GM23338 (cell line): Measurements from ENCODE around the gene BCAS3. TPM values are rescaled to one million over a fixed set of nuclear protein-coding genes. Genes with fewer than 3 reads are reported as not detected.

Source experiments
- ATAC-seq: fragments of 200-7000 bp; cut with Tn5 transposase; 3 replicates; pipeline ENCODE4 v1.9.1; 2020
- DNase-seq: peaks from one replicate; pipeline ENCODE4 v3.0.0-alpha.2; 2015; ENCODE audit warnings: low spot score
- H2AFZ ChIP-seq: fragments of 200-600 bp; sonication (generic); 2 replicates; pipeline ENCODE4 v1.8.0; 2016; ENCODE audit warnings: antibody characterized with exemption, mild to moderate bottlenecking, moderate library complexity
- H3F3A ChIP-seq: fragments of 200-600 bp; sonication (generic); replicated peaks from 2 replicates; pipeline ENCODE4 v1.8.0; 2017; ENCODE audit warnings: antibody characterized with exemption, mixed run types, low read depth
- H3K27ac ChIP-seq: fragments of 200-600 bp; sonication (generic); 2 replicates; pipeline ENCODE4 v1.6.1; 2016; ENCODE audit warnings: low read depth
- H3K27me3 ChIP-seq: fragments of 200-600 bp; sonication (generic); 2 replicates; pipeline ENCODE4 v1.8.0; 2016; ENCODE audit warnings: mild to moderate bottlenecking, mixed run types, moderate library complexity; ENCODE audit not compliant: insufficient read depth
- H3K36me3 ChIP-seq: fragments of 200-600 bp; sonication (generic); 2 replicates; pipeline ENCODE4 v1.8.0; 2016; ENCODE audit warnings: mild to moderate bottlenecking; ENCODE audit not compliant: insufficient read depth
- H3K4me1 ChIP-seq: fragments of 200-600 bp; sonication (generic); 2 replicates; pipeline ENCODE4 v1.8.0; 2016; ENCODE audit warnings: mild to moderate bottlenecking, moderate library complexity; ENCODE audit not compliant: insufficient read depth
- H3K4me2 ChIP-seq: fragments of 200-600 bp; sonication (generic); 2 replicates; pipeline ENCODE4 v1.7.1; 2017; ENCODE audit warnings: mixed run types
- H3K4me3 ChIP-seq: fragments of 200-600 bp; sonication (generic); 2 replicates; pipeline ENCODE4 v1.6.1; 2016; ENCODE audit warnings: mixed run types
- H3K79me2 ChIP-seq: fragments of 200-600 bp; sonication (generic); replicated peaks from 2 replicates; pipeline ENCODE4 v1.8.0; 2017; ENCODE audit warnings: mild to moderate bottlenecking; ENCODE audit not compliant: insufficient read depth
- H3K9me2 ChIP-seq: fragments of 200-600 bp; sonication (generic); 2 replicates; pipeline ENCODE4 v1.8.0; 2017; ENCODE audit not compliant: insufficient read depth
- H4K20me1 ChIP-seq: fragments of 200-600 bp; sonication (generic); replicated peaks from 2 replicates; pipeline ENCODE4 v1.8.0; 2017; ENCODE audit warnings: mild to moderate bottlenecking; ENCODE audit not compliant: insufficient read depth
- H3K27ac Mint-ChIP-seq: 2 replicates; pipeline ENCODE4 v1.8.0; 2020; ENCODE audit warnings: inconsistent platforms, mild to moderate bottlenecking, moderate library complexity, mixed read lengths
- H3K27me3 Mint-ChIP-seq: 3 replicates; pipeline ENCODE4 v1.8.0; 2022; ENCODE audit warnings: low read depth, mild to moderate bottlenecking, moderate library complexity, mixed read lengths, inconsistent platforms; ENCODE audit not compliant: insufficient read depth, poor library complexity
- H3K36me3 Mint-ChIP-seq: 3 replicates; pipeline ENCODE4 v1.8.0; 2021; ENCODE audit warnings: low read depth, mild to moderate bottlenecking, inconsistent platforms, moderate library complexity, mixed read lengths
- H3K4me1 Mint-ChIP-seq: 3 replicates; pipeline ENCODE4 v1.8.0; 2020; ENCODE audit warnings: mild to moderate bottlenecking, inconsistent platforms, mixed read lengths
- H3K4me3 Mint-ChIP-seq: 3 replicates; pipeline ENCODE4 v1.8.0; 2021; ENCODE audit warnings: moderate library complexity, mild to moderate bottlenecking, inconsistent platforms, mixed read lengths
- H3K9me3 Mint-ChIP-seq: 3 replicates; pipeline ENCODE4 v1.8.0; 2020; ENCODE audit warnings: moderate library complexity, mild to moderate bottlenecking, inconsistent platforms, mixed read lengths
- CTCF ChIP-seq, 2 experiments: fragments of 200-600 bp in 1 of 2; sonication (generic) in 1 of 2; conservative IDR thresholded peaks; 2 replicates each; pipeline versions ENCODE4 v1.5.1 to v1.6.1; 2016 to 2017; ENCODE audit warnings: antibody characterized with exemption in 2 of 2, low read depth in 2 of 2, mild to moderate bottlenecking in 2 of 2, moderate library complexity in 1 of 2
- EZH2 ChIP-seq: fragments of 200-600 bp; sonication (generic); IDR thresholded peaks from one replicate; pipeline ENCODE4 v1.8.0; 2017; ENCODE audit warnings: antibody characterized with exemption, mild to moderate bottlenecking, low read depth; ENCODE audit not compliant: unreplicated experiment
- NANOG ChIP-seq: IDR thresholded peaks from 2 replicates; pipeline ENCODE4 v1.6.1; 2016; ENCODE audit warnings: antibody characterized with exemption, borderline replicate concordance
- ZNF462 ChIP-seq: fragments of 250-450 bp; sonication (Bioruptor Pico); IDR thresholded peaks from 2 replicates; pipeline ENCODE4 v1.5.0; 2020; ENCODE audit warnings: mild to moderate bottlenecking, moderate library complexity
- polyA plus RNA-seq: library from polyadenylated mRNA; unstranded; fragments of >200 nt; fragmentation: Nextera tagmentation; extraction: Ambion mirVana; gene quantifications from 2 replicates; pipeline ENCODE4 v1.2.1, GENCODE V29; 2016
- total RNA-seq: library from RNA; depleted of rRNA; stranded (reverse); fragments of >200 nt; shearing (Covaris generic); gene quantifications from 2 replicates; pipeline ENCODE4 v1.2.3, GENCODE V29; 2014

BCAS3 gene
- total and polyA plus RNA-seq, 2 experiments from 2014 or later: 8.2 to 28.0 TPM

- no peak for DNase-seq
- H3K9me3 Mint-ChIP-seq: no peaks in the 10 kb centered on the region
- H3K4me1 ChIP-seq: no peaks in the 10 kb centered on the region
Observed at GRCh38 chr17:61040666-61041065, 363.0 kb downstream of the BCAS3 start.

More at GRCh38 chr17:61040666-61041065, 363.0 kb downstream of the BCAS3 start:
- H3K79me2 ChIP-seq: no peaks in the 10 kb centered on the region
- H3K27ac ChIP-seq: no peak overlapping the region
- ATAC-seq: no peak
- Mint-ChIP-seq H3K27ac (no peak overlapping the region), H3K4me1 (no peaks in the 10 kb centered on the region), H3K27me3 (no peaks in the 10 kb centered on the region), H3K4me3 (no peak overlapping the region), H3K36me3 (peaks cover 5% of the 10 kb centered on the region; the same call in 1 of the 3 replicates)
- H2AFZ ChIP-seq: no peak overlapping the region
- H3K27me3 ChIP-seq: no peaks in the 10 kb centered on the region
- H3F3A ChIP-seq: no peaks in the 10 kb centered on the region
- no peaks in the 10 kb centered on the region for H4K20me1 ChIP-seq
- H3K36me3 ChIP-seq: no peaks in the 10 kb centered on the region
- H3K9me2 ChIP-seq: no peaks in the 10 kb centered on the region; the same call in 1 of the 2 replicates
- no peak overlapping the region for H3K4me2 ChIP-seq
- TF ChIP-seq NANOG: no peak
- TF ChIP-seq CTCF (conservative IDR thresholded peaks at IDR 0.05; ENCODE audit: low read depth in 2 of 2): no peak
- TF ChIP-seq EZH2: no peak
- TF ChIP-seq ZNF462 (CRISPR knock-in tag): no peak
- H3K4me3 ChIP-seq: no peak overlapping the region
